Neuronal stem cell (in vitro differentiated cells): ENCODE data around the gene TMEM181.

Experiments
- DNase-seq: peaks from one replicate; pipeline ENCODE4 v3.0.0-alpha.2; 2013; ENCODE audit warnings: low spot score
- H2AFZ ChIP-seq: one replicate; pipeline ENCODE4 v1.6.1; 2013; ENCODE audit warnings: mild to moderate bottlenecking, low read length, inconsistent platforms
- H2AK5ac ChIP-seq: 2 replicates; pipeline ENCODE4 v1.6.1; 2013; ENCODE audit warnings: low read depth, mild to moderate bottlenecking, inconsistent platforms, low read length, moderate library complexity, mixed read lengths
- H2BK120ac ChIP-seq: 2 replicates; pipeline ENCODE4 v1.6.1; 2013; ENCODE audit warnings: low read depth, mild to moderate bottlenecking, inconsistent platforms, low read length, moderate library complexity, mixed read lengths
- H2BK12ac ChIP-seq: one replicate; pipeline ENCODE4 v1.6.1; 2013; ENCODE audit warnings: low read length, inconsistent platforms
- H2BK15ac ChIP-seq: 2 replicates; pipeline ENCODE4 v1.6.1; 2013; ENCODE audit warnings: mild to moderate bottlenecking, low read length, inconsistent platforms, mixed read lengths
- H2BK5ac ChIP-seq: one replicate; pipeline ENCODE4 v1.6.1; 2013; ENCODE audit warnings: inconsistent platforms, mild to moderate bottlenecking, low read length, moderate library complexity
- H3K14ac ChIP-seq: one replicate; pipeline ENCODE4 v1.6.1; 2013; ENCODE audit warnings: low read length, inconsistent platforms
- H3K18ac ChIP-seq: 2 replicates; pipeline ENCODE4 v1.6.1; 2013; ENCODE audit warnings: low read length, inconsistent platforms
- H3K23ac ChIP-seq: 2 replicates; pipeline ENCODE4 v1.6.1; 2013; ENCODE audit warnings: low read depth, mild to moderate bottlenecking, mixed read lengths, low read length, inconsistent platforms; ENCODE audit not compliant: poor library complexity
- H3K27ac ChIP-seq: replicated peaks from 3 replicates; pipeline ENCODE4 v1.5.1; 2013; ENCODE audit warnings: low read length, inconsistent platforms
- H3K27me3 ChIP-seq, 3 experiments: 2 replicates each; pipeline ENCODE4 v1.6.1; 2013; ENCODE audit warnings: low read length in 3 of 3, mild to moderate bottlenecking in 2 of 3, inconsistent platforms in 1 of 3, low read depth in 1 of 3, mixed read lengths in 1 of 3, moderate library complexity in 1 of 3; ENCODE audit not compliant: control insufficient read depth in 3 of 3, insufficient read depth in 3 of 3
- H3K36me3 ChIP-seq, 2 donors: replicated peaks in 1 of 2; 2 replicates each; pipeline ENCODE4 v1.6.1; 2013; ENCODE audit warnings: low read length in 2 of 2; ENCODE audit not compliant: control insufficient read depth in 2 of 2, insufficient read depth in 2 of 2
- H3K4ac ChIP-seq: 2 replicates; pipeline ENCODE4 v1.6.1; 2013; ENCODE audit warnings: inconsistent platforms, mild to moderate bottlenecking, low read length, moderate library complexity
- H3K4me1 ChIP-seq, 2 donors: 1 replicate in 1 of 2; 2 replicates in 1 of 2; pipeline ENCODE4 v1.6.1; 2013; ENCODE audit warnings: low read length in 2 of 2, low read depth in 1 of 2; ENCODE audit not compliant: control insufficient read depth in 2 of 2, insufficient read depth in 1 of 2
- H3K4me2 ChIP-seq: one replicate; pipeline ENCODE4 v1.6.1; 2013; ENCODE audit warnings: mild to moderate bottlenecking, low read length, inconsistent platforms; ENCODE audit not compliant: insufficient read depth, poor library complexity, severe bottlenecking
- H3K4me3 ChIP-seq, 2 donors: 2 replicates each; pipeline ENCODE4 v1.5.1; 2013; ENCODE audit warnings: low read length in 2 of 2, mild to moderate bottlenecking in 2 of 2, inconsistent platforms in 1 of 2, moderate library complexity in 1 of 2
- H3K79me1 ChIP-seq: one replicate; pipeline ENCODE4 v1.6.1; 2013; ENCODE audit warnings: low read depth, mild to moderate bottlenecking, inconsistent platforms, low read length, moderate library complexity
- H3K9ac ChIP-seq: one replicate; pipeline ENCODE4 v1.6.1; 2013; ENCODE audit warnings: mild to moderate bottlenecking, low read depth, low read length, inconsistent platforms; ENCODE audit not compliant: poor library complexity
- H3K9me3 ChIP-seq, 2 donors: replicated peaks in 1 of 2; 2 replicates each; pipeline versions ENCODE3 to v1.6.1; 2013; ENCODE audit warnings: low read length in 2 of 2, mild to moderate bottlenecking in 2 of 2, inconsistent platforms in 1 of 2, low read depth in 1 of 2, mixed read lengths in 1 of 2, moderate library complexity in 1 of 2; ENCODE audit not compliant: control insufficient read depth in 2 of 2, insufficient read depth in 1 of 2
- H4K8ac ChIP-seq: one replicate; pipeline ENCODE4 v1.6.1; 2013; ENCODE audit warnings: low read depth, mild to moderate bottlenecking, inconsistent platforms, low read length, moderate library complexity
- H4K91ac ChIP-seq: one replicate; pipeline ENCODE4 v1.6.1; 2013; ENCODE audit warnings: low read length, low read depth, mild to moderate bottlenecking, inconsistent platforms; ENCODE audit not compliant: poor library complexity
- WGBS, 2 donors: extraction: QIAGEN DNeasy Blood & Tissue Kit; methylation state at CpG; one replicate each; pipeline ENCODE4 v1.1.7; 2013; ENCODE audit warnings: missing lambda C conversion rate in 2 of 2, mixed read lengths in 1 of 2; ENCODE audit not compliant: insufficient read length in 2 of 2, insufficient replicate concordance in 1 of 2; ENCODE audit errors: extremely low coverage in 2 of 2; 5-methylcytosine and 5-hydroxymethylcytosine counted together

TMEM181 gene

DNA sequence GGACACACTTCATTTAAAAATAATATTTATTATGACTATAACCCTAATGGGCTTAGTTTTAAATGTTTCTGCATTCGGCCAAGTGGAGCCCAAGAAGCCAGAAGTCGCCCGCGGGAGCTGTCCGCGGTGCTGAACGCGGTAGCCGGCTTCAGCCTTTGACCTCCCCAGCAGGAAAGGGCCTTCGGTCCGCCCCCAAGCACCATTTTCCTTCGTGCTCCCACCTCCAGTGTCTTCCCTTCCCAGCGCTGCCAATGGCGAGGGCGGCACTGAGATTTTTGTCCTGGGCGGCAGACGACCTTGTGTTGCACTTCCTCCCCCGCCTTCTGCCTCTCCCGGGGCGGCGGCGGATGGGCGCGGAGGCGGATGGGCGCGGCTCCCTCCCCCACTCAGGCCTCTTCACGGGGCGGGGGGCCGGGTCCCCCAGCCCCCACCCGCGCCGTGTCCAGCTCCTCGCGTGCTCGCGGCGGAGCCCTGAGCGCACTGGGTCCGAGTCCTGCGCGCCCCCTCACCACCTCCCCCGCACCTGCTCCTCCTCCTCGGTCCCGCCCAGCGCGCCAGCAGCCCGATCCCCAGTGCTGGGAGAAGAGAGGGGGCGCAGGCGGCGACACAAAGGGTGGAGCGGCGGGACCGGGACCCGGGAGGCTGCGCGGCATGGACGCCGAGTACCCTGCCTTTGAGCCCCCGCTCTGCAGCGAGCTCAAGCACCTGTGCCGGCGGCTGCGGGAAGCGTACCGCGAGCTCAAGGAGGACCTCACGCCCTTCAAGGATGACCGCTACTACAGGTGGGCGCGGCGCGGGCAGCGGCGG lies 23.6 kb upstream of the TMEM181 start:
- Histone ChIP-seq H2BK5ac (no peak overlapping the region), H2BK120ac (no peak overlapping the region), H3K9me3 (peaks cover 0 to 2% of the 10 kb centered on the region in 2 donors), H3K4me3 (peak overlapping the region; percentile 83 to 96), H3K27me3 (peaks cover 0 to 9% (median 0%) of the 10 kb centered on the region in 3 experiments), H3K4me1 (peaks cover 3 to 4% of the 10 kb centered on the region in 2 donors), H3K14ac (peak overlapping the region; percentile 56), H4K8ac (peak overlapping the region; percentile 10), H2BK12ac (no peak overlapping the region), H4K91ac (no peak overlapping the region), H3K79me1 (no peaks in the 10 kb centered on the region), H2BK15ac (no peak overlapping the region), H3K4ac (no peak overlapping the region), H3K9ac (peak overlapping the region; percentile 70), H2AK5ac (peak overlapping the region; percentile 27), H3K23ac (peak overlapping the region; percentile 45), H3K36me3 (no peaks in the 10 kb centered on the region), H3K18ac (peak overlapping the region; percentile 92), H2AFZ (peak overlapping the region; percentile 99), H3K27ac (peak overlapping the region; percentile 46), H3K4me2 (peak overlapping the region; percentile 100)
- DNase-seq: peak; percentile 87
- no CpG with 5 or more reads among the region's 75 CpGs for WGBS, 2 donors

DNA sequence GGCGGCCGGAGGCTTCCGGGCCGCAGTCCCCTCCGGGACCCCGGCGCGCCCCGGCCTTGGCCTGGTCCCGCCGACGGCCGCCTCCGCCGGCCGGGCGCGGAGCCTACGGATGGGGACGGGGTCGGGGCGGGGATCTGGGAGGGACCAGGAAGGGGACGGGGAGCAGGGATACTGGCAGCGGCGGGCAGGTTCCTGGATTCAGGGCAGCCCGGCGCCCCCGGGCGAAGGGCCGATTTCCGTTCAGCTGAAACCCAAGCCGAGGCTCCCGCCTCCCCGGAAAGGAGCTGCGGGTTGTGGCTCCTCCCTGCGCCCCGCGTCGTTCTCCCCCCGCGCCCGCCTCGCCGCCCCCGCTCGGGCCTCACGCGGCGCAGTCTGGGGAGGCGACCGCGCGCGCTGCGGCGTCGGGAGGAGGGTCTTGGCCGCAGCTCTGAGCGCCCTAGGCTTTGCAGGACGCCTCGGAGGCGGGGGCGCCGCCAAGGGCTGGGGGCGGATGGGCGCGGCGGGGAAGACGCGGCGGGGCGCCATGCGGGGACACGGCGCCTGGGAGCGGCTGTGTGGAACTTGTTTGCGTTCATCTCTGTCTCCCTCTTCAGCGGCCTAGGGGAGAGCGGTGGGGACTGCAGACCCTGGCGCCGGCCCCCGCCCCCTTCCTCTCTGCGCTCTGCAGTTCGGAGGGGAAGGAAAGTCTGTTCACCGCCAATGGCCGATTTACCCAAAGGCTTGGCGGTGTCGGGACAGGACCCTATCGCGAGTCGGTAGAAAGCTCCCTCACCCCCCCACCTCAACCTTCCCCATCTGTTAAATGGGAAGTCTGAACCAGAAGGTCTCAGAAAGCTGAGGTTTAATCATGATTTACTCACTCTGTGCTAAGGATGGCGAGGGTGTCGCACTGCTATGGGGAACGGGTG lies 22.7 kb upstream of the TMEM181 start:
- no peak overlapping the region for H3K4ac ChIP-seq
- H3K27me3 ChIP-seq: peaks cover 0 to 9% (median 0%) of the 10 kb centered on the region in 3 experiments
- peak overlapping the region; percentile 92 for H3K9ac ChIP-seq
- no peak overlapping the region for H2AK5ac ChIP-seq
- peak; percentile 71 for DNase-seq
- no peaks in the 10 kb centered on the region for H3K79me1 ChIP-seq
- peaks cover 0 to 2% of the 10 kb centered on the region in 2 donors for H3K9me3 ChIP-seq
- H4K8ac ChIP-seq: no peak overlapping the region
- peak overlapping the region; percentile 65 for H3K23ac ChIP-seq
- H3K14ac ChIP-seq: peak overlapping the region; percentile 63
- H3K4me3 ChIP-seq: peak overlapping the region; percentile 83 to 96
- H2AFZ ChIP-seq: peak overlapping the region; percentile 99
- no CpG with 5 or more reads among the region's 94 CpGs for WGBS, 2 donors
- peak overlapping the region; percentile 46 for H3K27ac ChIP-seq
- no peak overlapping the region for H2BK5ac ChIP-seq
- H4K91ac ChIP-seq: no peak overlapping the region
- peaks cover 3 to 4% of the 10 kb centered on the region in 2 donors for H3K4me1 ChIP-seq
- H3K18ac ChIP-seq: peak overlapping the region; percentile 92
- H3K4me2 ChIP-seq: peak overlapping the region; percentile 100
- no peaks in the 10 kb centered on the region for H3K36me3 ChIP-seq
- peak overlapping the region; percentile 89 for H2BK15ac ChIP-seq
- H2BK120ac ChIP-seq: no peak overlapping the region
- H2BK12ac ChIP-seq: peak overlapping the region; percentile 2

DNA sequence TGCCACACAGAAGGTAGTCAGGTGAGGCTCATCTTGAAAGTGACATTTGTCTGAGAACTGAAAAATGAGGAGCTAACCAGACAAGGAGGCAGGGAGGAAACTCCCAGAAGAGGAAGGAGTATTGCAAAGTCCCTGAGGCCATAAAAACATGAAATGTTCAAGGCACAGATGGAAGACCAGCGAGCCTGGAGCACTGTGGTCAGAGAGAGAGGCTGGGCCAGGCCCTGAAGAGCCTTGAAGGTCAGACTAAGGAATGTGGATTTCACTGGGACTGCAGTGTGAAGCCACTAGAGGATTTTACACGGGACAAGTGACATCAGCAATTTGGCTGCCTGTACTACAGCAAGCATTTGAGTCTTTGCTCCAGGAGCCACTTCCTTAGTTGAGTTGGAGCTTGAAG lies 21.1 kb upstream of the TMEM181 start:
- Histone ChIP-seq H3K36me3 (no peaks in the 10 kb centered on the region), H3K4me1 (peaks cover 3 to 4% of the 10 kb centered on the region in 2 donors), H3K4me3 (no peak overlapping the region), H2BK120ac (no peak overlapping the region), H3K27ac (no peak overlapping the region), H3K18ac (no peak overlapping the region), H2BK12ac (no peak overlapping the region), H2BK15ac (no peak overlapping the region), H3K9ac (no peak overlapping the region), H3K14ac (no peak overlapping the region), H3K27me3 (peaks cover 0 to 9% (median 0%) of the 10 kb centered on the region in 3 experiments), H4K91ac (no peak overlapping the region), H3K79me1 (no peaks in the 10 kb centered on the region), H3K4ac (no peak overlapping the region), H2AFZ (no peak overlapping the region), H3K23ac (peak overlapping the region; percentile 47), H3K4me2 (no peak overlapping the region), H3K9me3 (peaks cover 0 to 2% of the 10 kb centered on the region in 2 donors), H4K8ac (no peak overlapping the region), H2BK5ac (no peak overlapping the region), H2AK5ac (no peak overlapping the region)
- WGBS, 2 donors: no CpG with 5 or more reads among the region's 2 CpGs
- no peak for DNase-seq
